ENCODE results near the gene STYK1.
"Not testable (repeated sequence)": the region's sequence is repeated elsewhere in the genome, so short reads cannot be mapped to it uniquely, and the experiment has no call there.

The STYK1 gene

DNA sequence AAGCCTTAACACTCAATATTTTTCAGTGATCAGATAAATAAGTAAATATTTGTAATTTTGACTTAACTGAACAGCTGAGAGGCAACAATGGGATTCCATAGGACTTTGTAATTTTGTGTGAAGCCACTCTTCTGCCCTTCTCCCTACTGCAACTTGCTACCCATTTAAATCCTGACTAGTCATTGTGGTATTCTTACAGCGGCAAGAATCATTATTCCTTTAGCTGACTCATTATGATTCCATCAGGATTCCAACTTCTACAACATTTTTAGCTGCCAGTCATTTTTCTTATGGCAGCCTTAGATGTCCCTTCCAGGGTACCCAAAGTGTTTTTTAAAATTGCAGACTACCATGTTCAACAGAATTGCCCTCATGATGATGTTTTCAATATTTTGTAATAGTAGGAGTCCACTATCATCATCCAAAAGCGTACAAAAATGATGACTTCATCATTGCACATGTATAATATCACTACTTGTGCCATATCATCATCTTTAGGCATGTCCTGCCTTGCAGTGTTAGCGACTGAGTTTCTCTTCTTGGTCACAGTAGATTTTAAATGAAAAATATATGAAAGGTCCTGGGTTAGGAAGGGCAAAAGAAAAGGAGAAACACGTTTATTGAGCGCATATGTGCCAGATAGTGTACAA lies 55.4 kb downstream of the STYK1 start:
- DNase-seq = no peak

DNA sequence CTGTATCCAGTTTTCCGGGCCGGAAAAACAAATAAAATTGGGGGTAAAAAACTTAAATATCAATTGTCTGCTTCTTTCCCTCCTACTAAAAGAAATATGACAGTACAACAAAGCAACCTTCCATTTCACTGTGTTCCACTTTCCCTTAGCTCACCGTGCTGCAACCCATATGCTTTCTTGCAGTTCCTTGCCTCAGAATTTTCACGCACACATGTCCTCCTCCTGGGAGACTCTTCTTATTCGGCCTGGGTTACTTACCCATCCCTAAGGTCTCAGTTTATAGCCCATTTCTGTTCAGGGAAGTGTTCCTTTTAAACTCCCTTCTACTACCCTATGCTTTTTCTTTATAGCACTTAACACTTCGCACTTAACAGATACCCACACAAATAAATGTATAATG lies 56.0 kb downstream of the STYK1 start:
- no peak for DNase-seq

DNA sequence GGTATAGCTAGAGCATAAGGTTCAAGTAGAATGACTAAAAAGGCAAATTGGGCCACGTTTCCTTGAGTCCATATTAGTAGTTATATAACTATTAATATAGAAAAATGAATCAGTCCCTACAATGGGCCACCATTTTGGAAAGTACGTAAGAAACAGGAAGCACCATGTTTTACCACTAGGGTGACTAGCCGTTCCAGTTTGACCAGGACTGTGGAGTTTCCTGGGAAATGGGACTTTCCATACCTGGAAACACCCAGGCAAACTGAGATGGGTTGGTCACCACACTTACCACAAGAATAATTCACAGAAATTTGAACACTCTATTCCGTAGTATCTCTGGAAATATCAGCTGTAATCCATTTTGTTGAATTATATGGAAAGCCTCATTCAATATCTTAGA lies 58.3 kb downstream of the STYK1 start:
- no peak for DNase-seq

DNA sequence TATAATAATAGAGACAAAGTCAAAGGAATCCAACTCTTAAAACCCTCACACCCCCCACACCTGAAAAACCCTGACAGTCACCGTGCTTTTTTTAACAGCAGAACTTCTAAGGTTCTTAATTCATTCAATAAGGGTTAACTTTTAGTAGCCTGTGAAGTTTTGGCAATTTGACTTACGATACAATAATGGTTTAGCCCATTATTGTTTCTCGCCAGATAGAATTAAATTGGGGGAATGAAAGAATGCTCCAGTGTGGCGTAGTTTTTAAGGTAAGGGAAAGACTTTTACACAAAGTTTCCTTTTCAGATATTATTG lies 59.8 kb downstream of the STYK1 start:
- DNase-seq = no peak

DNA sequence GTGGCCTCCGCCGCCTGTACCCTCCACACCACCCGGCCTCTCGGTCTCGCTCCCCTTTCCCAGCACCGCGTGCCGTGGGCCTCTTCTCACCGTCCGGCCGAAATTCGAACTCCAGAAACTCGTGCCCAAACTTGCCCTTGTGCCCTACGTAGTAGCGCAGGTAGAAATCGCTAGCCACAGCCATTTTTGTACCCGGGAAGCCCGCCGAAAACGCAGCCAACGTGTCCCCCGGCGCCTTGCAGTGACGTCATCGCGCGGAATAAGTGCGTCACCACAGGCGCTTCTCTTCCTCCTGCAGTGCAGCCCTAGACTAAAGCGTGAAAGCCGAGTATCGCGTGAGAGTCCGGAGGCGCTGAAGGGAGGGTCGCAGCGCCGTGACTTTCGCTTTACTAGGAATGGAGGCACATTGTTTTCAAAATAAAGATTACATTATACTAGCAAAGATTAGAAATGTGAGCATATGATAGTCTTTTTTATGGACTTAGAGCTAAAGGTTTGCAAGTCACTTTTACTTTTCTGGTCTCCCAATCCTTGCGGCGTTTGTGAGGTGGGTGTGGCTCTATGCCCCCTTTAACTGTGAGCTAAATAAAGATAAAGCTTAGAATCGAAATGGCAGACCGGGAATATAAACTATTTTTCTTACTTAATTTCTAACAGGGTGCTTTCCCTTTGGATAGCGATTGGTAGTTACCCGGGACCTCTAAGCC lies 60.4 kb downstream of the STYK1 start, which contains the start of gene MAGOHB:
Gene MAGOHB, minus strand, starts transcription at position 261 of the 707 bp plus-strand sequence. Its CDS starts 77 bp downstream, at position 184.
- peak; percentile 91 for DNase-seq

DNA sequence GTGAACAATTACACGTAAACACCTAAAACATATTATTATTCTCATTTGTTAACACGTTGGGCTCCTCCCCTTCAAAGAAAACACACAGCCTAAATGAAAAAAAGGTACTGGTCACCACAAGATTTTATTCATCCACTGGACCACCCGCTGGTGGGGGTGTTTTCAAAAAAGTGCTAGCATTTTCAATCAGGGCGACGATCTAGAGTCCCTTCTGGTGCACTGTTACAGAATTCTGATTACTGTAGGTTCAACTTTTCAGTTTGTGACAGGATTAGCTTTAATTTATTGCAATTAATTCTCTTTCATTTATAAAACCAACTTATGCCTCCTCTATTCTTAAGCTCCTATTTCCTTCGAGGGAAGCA lies 60.9 kb downstream of the STYK1 start:
- DNase-seq = no peak

DNA sequence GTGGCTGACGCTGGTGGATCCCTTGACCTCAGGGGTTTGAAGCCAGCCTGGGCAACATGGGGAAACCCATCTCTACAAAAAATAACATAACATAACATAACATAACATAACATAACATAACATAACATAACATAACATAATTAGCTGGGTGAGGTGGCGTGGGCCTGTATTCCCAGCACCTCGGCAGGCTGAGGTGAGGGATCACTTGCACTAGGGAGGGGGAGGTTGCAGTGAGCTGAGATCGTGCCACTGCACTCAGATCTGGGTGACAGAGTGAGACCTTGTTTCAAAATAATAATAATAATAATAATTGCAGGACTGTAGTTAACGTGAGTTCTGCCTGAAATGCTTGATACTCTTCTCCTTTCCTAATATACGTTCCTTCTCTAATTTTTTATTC lies 61.7 kb downstream of the STYK1 start:
- DNase-seq = no peak

DNA sequence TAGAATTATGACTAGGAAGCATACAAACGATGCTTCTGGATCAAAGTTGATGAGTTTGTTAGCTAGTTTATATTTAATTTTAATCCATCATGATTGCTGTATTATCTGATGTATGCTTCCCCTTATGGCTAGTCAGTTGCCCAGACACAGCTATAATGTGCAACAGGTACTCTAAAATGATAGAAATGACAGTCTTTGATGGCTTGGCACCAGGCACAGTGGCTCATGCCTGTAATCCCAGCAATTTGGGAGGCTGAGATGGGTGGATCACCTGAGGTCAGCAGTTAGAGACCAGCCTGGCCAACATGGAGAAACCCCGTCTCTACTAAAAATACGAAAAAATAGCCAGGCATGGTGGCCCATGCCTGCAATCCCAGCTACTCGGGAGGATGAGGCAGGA lies 62.6 kb downstream of the STYK1 start:
- not testable (repeated sequence) for DNase-seq

DNA sequence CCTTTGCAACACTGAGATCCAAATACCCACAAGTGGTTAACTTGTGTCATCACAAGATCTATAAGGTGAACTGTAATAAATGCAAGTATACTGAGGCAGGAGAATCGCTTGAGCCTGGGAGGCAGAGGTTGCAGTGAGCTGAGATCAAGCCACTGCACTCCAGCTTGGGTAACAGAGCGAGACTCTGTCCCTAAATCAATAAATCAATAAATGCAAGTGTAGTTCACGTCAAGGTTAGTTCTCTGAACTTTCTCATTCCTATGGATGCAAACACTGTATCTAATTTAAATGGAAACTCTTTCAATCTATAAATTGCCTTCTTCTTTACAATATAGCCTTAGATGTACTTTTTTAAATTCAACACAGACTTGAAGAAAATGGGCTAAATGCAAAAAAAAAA lies 63.7 kb downstream of the STYK1 start:
- DNase-seq = no peak

DNA sequence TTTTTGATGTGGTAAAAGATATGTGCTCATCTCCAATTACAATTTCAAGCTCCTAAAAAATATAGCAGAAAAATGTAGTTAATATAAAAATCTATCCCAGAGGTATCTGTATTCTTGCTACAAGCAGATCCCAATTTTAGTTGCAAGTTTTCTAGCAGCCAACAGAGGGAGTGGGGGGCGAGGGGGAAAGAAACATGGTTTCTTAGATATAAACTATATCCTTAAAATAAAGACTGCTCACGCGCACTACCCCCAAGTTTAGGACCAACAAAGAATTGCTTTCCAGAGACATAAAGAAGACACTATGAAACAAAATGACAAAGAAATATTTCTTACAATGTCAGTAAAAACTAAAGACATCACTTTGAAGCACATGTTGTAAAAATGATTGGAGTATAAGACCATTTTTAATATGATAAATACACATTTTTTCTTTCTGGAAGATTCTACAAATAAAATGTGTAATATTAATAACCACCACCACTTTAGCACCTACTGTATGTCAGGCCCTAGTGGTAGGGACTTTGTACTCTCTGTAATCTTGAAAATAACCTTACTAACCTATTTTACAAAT lies 65.9 kb downstream of the STYK1 start:
- DNase-seq = no peak

DNA sequence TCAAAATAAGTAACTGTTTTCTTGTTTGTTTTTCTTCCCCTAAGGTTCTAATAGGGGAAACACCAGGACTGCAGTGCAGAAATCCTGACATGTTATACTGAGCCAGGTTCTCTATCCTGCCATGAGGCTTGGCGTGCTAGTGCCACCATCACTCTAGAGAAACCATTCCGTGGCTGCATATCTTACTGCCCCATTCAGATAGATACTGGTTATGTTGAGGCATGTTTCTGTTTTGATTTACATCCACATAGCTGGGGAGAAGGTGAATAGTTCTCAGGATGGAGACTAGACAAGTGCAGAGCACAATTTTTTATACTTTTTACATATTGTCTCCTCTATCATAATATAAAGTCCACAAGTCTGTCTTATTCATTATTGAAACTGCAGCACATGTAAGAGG lies 72.0 kb downstream of the STYK1 start:
- no peak for DNase-seq

DNA sequence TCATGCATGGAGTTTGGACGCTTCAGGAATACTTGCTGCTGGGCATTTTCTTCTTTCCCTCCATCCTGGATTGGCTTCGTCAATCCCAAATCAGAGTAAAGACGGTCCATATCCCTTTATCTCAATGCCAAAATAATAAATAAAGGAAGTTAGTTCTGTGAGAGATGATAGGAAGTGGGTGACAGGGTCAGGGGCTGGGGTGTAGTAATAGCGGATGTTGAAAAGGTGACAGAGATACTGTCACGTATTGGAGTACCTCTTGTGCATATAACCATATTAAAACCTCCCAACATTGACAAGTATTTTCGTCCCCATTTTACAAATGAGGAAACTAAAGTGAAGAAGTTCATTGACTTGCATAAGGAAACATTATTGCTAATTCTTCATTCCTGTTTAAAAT lies 72.9 kb downstream of the STYK1 start:
- no peak for DNase-seq

DNA sequence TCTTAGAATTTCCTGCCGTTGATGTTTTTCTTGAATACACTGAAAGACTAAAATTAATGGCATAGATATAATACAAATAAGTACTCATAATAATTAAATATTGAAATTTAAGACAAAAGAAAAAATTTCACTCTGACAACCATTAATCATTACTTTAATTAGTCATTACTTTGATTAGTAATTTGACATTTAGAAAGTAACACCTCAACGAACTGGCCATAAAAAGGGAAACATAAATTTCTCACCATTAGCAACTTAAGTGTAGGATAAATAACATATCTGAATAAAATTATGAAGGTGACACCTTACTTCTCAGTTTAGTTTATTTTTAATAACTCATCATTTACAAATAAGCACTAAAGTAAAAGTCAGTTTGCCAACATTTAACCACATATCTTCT lies 78.0 kb downstream of the STYK1 start:
- DNase-seq = no peak

DNA sequence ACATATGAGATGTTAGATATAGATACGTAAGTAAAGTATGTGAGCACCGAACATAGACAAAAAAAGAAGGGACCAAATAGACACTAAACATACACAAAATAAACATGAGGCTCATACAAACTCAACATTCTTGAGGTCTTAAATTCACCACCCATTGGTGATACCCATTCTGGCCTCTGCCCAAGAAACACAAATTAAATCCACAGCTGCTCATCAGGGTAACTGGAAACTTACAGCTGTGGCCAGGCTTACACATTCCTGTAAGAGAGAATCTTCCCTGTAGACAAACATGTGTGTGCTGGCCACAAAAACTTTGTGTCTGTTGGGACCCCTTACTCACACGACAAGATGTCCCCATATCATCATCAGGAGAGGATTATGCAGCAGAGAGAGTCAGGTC lies 82.9 kb downstream of the STYK1 start:
- no peak for DNase-seq

DNA sequence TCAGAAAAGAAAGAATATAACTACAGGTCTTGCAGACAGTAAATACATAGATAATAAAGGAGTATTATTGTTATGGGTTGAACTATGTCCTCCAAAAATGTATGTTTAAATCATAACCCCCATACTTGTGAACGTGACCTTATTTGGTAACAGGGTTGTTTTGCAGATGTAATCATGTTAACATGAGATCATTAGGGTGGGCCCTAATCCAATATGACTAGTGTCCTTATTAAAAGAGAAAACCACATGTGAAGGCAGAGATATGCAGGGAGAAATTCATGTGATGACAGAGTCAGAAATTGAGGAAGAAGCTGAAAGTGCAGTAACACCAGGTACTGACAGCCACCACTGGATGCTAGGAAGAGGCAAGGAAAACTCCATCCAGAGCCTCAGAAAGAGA lies 89.4 kb downstream of the STYK1 start:
- DNase-seq = no peak

DNA sequence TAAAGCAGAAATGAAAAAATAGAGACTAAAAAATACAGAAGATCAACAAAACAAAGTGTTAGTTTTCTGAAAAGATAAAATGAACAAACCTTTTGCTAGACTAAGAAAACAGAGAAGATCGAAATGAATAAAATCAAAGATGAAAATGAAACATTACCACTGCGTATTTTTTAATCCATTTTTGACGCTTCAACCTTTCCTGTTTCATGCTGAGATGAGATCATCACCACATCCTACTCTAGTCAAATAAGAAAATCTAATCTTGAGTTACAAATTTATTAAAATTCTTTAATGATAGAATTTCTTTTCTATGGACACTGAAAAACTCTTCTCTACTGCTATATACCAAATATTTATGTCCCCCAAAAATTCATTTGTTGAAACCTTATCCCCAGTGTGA lies 91.1 kb downstream of the STYK1 start:
- DNase-seq = no peak

DNA sequence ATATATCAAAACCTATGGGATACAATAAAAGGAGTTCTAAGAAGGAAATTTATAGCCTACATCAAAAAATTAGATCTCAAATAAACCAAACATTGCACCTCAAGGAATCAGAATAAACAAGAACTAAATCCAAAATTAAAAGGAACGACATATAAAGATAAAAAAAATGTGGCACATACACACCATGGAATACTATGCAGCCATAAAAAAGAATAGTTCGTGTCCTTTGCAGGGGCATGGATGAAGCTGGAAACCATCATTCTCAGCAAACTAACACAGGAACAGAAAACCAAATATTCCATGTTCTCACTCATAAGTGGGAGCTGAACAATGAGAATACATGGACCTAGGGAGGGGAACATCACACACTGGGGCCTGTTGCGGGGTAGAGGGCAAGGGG lies 91.7 kb downstream of the STYK1 start:
- not testable (repeated sequence) for DNase-seq

DNA sequence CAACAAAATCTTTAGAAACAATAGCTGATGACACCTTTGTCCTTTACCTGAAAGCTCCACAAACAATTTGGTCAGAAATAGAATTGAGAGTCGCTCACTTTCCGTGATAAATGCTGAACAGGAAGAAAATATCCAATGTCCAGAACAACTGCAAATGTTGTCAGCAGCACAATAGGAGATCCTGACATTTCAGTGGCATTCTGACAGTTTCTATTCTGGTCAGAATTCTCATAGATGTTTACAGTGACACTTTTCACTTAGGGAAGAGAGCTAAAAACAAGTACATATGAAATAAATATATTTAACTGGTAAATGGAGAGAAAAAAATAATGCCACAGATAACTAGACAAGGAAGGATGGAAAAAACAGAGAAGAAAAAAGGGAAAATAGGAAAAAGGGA lies 99.5 kb downstream of the STYK1 start:
- DNase-seq = no peak

DNA sequence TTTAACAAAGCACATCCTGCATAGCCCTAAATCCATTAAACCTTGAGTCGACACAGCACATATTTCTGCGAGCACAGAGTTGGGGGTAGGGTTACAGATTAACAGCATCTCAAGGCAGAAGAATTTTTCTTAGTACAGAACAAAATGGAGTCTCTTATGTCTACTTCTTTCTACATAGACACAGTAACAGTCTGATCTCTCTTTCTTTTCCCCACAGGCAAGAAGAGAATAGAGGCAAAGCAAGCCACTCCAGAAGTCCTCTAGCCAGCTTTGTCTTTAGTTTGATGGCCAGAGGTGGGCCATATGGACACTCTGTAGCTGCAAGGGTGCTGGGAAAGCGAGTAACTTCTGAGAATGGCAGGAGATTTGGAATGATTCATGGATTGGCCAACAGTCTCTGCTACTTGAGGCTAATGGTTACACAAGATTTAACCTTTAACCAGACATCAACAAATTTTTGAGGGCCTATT lies 101.8 kb downstream of the STYK1 start:
- not testable (repeated sequence) for DNase-seq

DNA sequence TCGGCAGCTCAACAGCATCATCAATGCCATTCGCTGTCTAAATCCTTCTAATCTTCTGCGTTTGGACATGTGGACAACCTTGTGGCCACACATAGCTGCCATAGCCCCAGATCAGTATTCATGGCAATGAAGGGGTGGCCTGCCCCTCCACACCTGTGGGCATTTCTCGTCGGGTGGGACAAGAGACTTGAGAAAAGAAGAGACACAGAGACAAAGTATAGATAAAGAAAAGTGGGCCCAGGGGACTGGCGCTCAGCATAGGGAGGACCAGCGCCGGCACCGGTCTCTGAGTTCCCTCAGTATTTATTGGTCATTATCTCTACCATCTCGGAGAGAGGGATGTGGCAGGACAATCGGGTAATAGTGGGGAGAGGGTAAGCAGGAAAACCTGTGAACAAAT lies 102.7 kb downstream of the STYK1 start:
- DNase-seq = no peak
